Activated effector memory CD4-positive, alpha-beta T cell treated with anti-CD3 and anti-CD28 coated beads, Interleukin-2, amount 50 U/mL, for 16 hours (primary cell): Measurements from ENCODE around the gene TOR3A.
"Not testable (repeated sequence)": the region's sequence is repeated elsewhere in the genome, so short reads cannot be mapped to it uniquely, and the experiment has no call there.

ENCODE experiments used
- DNase-seq: peaks from one replicate; pipeline ENCODE4 v3.0.0-alpha.2; 2020

Gene TOR3A

DNA sequence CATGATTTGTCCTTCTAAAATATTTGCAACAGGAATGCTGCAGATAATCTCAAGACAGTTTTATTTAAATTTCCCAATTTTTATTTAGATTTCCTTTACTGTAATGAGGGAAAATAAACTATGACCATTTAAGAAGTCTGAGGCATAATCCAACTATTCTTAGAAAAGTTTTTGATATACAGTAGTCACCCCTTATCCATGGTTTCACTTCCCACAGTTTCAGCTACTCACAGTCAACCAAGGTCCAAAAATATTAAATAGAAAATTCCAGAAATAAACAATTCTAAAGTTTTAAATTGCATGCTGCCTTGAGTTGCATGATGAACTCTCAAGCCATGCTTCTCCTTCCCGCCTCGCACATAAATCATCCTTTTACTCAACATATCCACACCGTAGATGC, 33.3 kb downstream of the TOR3A start:
- DNase-seq, result no peak

- no peak for DNase-seq
Observed at GRCh38 chr1:179119513-179119912, 37.6 kb downstream of the TOR3A start.

GRCh38 chr1:179120736-179121135, 38.9 kb downstream of the TOR3A start:
- no peak for DNase-seq

- DNase-seq, result no peak
Observed at GRCh38 chr1:179121159-179121938, 39.5 kb downstream of the TOR3A start.

DNA sequence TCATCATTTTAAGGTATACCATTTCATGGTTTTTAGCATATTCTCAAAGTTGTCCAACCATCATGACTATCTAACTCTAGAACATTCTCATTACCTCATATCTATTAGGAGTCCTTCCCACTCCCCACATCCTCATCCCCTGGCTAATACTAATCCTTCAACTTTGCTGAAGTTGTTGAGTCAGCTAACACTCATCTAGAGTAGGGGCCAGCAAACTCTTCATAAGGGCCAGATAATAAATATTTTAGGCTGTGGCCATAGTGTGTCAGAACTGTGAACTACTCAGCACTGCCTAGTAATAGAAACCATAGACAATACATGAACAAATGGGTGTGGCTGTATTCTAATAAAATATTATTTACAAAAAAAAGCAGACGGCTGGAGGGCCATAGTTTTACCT, 43.0 kb downstream of the TOR3A start:
- DNase-seq, result no peak

- no peak for DNase-seq
Observed at GRCh38 chr1:179126338-179127060, 44.6 kb downstream of the TOR3A start.

- DNase-seq, result no peak
Observed at GRCh38 chr1:179127163-179127895, 45.5 kb downstream of the TOR3A start.

- DNase-seq, result no peak
Observed at GRCh38 chr1:179128520-179128919, 46.6 kb downstream of the TOR3A start.

DNA sequence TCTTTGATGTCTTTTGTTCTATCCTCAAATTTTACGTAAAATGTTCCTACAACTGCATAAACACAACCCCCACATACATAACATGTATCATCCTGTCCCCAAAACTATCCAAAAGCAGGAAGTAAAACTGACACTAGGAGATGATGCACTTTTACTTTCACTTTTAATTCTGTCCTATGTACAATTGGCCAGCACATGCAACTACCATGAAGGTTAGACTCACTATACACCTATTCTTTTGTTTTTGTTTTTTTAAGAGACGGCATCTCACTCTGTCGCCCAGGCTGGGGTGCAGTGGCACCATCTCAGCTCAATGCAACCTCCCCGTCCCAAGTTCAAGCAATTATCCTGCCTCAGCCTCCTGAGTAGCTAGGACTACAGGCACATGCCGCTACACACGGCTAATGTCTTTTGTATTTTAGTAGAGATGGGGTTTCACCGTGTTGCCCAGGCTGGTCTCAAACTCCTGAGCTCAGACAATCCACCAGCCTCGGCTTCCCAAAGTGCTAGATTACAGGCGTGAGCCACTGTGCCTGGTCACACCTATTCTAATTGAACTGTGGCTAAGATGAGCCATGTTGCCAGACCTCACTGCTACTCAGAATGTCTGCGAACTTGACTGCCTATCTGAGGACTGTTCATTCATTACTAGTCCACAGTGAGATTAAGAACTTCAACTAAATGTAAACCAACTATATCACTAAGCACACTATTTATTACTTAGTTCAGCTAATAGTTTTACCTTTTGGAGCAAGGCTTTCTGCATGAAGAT, 48.0 kb downstream of the TOR3A start:
- peak; percentile 68 for DNase-seq

DNA sequence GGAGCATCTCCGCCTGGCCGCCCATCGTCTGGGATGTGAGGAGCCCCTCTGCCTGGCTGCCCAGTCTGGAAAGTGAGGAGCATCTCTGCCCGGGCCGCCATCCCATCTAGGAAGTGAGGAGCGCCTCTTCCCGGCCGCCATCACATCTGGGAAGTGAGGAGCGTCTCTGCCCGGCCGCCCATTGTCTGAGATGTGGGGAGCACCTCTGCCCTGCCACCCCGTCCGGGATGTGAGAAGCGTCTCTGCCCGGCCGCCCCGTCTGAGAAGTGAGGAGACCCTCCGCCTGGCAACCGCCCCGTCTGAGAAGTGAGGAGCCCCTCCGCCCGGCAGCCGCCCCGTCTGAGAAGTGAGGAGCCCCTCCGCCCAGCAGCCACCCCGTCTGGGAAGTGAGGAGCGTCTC, 53.3 kb downstream of the TOR3A start:
- DNase-seq, result not testable (repeated sequence)

GRCh38 chr1:179135707-179136106, 53.8 kb downstream of the TOR3A start:
- DNase-seq, result not testable (repeated sequence)

- no peak for DNase-seq
Observed at GRCh38 chr1:179137617-179138255, 55.9 kb downstream of the TOR3A start.

GRCh38 chr1:179138755-179139154, 56.9 kb downstream of the TOR3A start:
- not testable (repeated sequence) for DNase-seq

DNA sequence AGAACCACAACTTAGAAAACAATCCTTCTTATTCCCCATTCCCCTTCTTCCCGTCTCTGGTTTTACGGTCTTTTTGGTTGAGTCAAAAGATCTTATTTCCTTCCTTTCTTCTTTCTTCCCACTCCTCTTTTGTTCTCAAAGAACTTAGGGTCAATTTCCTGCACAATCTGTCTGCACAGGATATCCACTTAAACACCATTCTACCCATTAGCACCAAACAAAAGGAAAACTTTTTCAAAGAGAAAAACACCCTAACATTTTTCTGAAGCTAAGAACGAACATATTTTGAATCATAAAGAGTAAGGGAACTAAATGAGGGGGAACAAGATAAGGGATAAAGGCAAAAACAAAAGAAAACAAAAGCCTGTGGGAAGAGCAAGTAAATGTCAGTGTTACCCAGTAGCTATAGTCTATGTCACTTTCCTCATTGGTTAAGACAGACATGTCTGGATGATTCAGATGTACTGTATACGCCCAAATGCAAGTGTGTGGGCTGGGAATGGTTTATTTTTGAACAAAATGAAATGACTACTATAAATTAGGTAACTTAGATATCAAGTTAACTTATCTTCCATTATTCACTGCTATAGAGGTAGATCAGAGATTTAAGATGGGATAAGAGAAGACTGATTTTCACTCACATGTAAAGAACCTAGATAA, 59.9 kb downstream of the TOR3A start:
- peak; percentile 73 for DNase-seq

DNA sequence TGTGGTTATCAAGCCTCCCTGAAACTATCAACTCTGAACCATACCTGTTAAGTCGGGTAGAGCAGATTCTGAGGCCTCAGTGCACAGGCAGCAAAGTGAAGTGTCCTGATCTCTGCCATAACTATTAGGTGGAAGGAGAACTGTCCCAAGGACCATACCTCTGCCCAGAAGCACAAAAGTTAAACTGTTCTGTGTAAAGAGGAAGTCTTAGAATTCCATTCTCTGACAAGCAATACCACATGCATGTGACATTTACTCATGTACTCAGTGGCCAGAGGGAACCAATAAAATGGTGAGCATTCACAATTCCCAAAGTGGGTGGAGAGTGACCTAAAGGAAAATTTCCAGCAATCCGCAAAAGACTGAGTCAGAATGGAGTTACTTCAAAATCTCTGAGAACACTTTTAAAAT, 61.0 kb downstream of the TOR3A start:
- no peak for DNase-seq

GRCh38 chr1:179143322-179143721, 61.5 kb downstream of the TOR3A start:
- DNase-seq, result no peak

DNA sequence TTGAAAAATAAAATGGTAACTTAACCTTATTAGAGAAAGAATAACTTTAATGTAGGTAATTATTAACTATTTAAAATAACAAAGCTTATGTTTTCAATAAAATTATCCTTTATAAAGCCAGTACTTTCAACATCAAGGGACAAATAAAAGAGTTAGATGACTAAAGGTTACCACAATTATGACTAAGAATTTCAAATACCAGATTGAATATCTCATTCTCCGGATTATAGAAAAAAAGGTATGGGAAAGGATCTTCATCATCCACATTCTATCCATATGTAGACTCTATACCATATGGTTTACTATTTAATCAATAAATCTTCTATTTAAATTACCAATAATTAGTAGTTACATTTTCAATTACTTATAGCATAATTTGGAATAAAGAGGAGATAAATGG, 62.8 kb downstream of the TOR3A start:
- no peak for DNase-seq

- DNase-seq, result no peak
Observed at GRCh38 chr1:179145521-179145920, 63.7 kb downstream of the TOR3A start.
